Uterus (tissue), 2 donors: ENCODE measurements around the gene CAV2.

ENCODE experiments used
- POLR2A ChIP-seq, 2 donors: fragments of 450-650 bp; IDR thresholded peaks; one replicate each; pipeline ENCODE4 v1.6.1; 2016; ENCODE audit warnings: antibody characterized with exemption in 2 of 2, mild to moderate bottlenecking in 1 of 2, moderate library complexity in 1 of 2
- TF ChIP-seq, protein P1 (sequence below), 4 experiments: fragments of 200-600 bp in 2 of 4; fragments of 450-650 bp in 2 of 4; sonication (generic) in 2 of 4; IDR thresholded peaks; one replicate each; pipeline ENCODE4 v1.5.1; 2016 to 2019; ENCODE audit warnings: antibody characterized with exemption in 4 of 4, mild to moderate bottlenecking in 2 of 4, moderate library complexity in 1 of 4

DNA sequence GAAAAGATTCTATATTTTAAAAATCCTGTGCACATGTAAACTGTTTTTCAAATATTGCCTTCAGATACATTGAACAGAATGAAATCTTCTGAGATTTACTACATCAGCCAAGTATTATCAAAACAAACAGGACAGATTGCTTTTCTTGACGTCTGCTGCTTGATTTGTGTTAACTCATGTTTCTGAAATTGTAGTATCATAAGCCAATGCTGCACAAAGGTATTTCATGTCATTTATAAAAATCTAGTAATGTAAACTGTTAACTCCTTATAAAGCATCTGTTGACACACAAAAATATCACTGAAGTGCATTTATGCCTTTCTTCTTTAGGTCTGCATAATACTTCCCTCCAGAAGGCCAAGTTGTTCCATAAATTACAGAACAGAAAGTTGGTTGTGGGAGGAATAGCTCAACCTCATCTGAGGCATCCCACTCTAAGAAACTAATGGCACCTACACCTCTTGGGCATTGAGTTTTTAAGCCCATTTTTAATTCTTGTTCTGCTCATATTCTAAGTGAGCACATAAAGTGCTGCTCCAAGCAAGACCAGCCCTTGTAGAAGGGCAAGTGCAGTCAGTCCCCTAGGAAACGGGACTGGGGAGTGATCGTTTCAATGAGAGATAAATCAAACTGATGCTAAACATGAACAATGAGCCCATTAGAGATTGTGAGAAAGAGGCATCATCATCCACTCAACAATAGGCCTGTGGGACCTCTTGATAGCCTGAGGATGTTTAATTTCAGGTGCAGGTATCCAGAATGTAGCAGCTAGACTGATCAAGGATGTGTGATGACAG, 53.8 kb downstream of the CAV2 start:
- TF ChIP-seq POLR2A (IDR thresholded peaks at IDR 0.05) = no peak
- TF ChIP-seq, protein P1, sequence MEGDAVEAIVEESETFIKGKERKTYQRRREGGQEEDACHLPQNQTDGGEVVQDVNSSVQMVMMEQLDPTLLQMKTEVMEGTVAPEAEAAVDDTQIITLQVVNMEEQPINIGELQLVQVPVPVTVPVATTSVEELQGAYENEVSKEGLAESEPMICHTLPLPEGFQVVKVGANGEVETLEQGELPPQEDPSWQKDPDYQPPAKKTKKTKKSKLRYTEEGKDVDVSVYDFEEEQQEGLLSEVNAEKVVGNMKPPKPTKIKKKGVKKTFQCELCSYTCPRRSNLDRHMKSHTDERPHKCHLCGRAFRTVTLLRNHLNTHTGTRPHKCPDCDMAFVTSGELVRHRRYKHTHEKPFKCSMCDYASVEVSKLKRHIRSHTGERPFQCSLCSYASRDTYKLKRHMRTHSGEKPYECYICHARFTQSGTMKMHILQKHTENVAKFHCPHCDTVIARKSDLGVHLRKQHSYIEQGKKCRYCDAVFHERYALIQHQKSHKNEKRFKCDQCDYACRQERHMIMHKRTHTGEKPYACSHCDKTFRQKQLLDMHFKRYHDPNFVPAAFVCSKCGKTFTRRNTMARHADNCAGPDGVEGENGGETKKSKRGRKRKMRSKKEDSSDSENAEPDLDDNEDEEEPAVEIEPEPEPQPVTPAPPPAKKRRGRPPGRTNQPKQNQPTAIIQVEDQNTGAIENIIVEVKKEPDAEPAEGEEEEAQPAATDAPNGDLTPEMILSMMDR (IDR thresholded peaks at IDR 0.05) = no peak
